Measurements from ENCODE around the gene SYNE3.
A peak's percentile ranks its signal among the peaks of the same experiment; 100 is the strongest.

The SYNE3 gene

GRCh38 chr14:95540236-95540855 is 23.9 kb upstream of the SYNE3 start:
- no peak for DNase-seq

- no peak for DNase-seq
Observed at GRCh38 chr14:95538801-95539509, 22.5 kb upstream of the SYNE3 start.

- no peak for DNase-seq
Observed at GRCh38 chr14:95537298-95538089, 21.0 kb upstream of the SYNE3 start.

- no peak for DNase-seq
Observed at GRCh38 chr14:95536671-95537070, 20.2 kb upstream of the SYNE3 start.

GRCh38 chr14:95536036-95536593 is 19.7 kb upstream of the SYNE3 start:
- no peak for DNase-seq

GRCh38 chr14:95535226-95536021 is 19.0 kb upstream of the SYNE3 start:
- DNase-seq: peak in 1 of 2 donors; percentile 33

- peak; percentile 97 for DNase-seq
Observed at GRCh38 chr14:95534299-95535225, 18.1 kb upstream of the SYNE3 start, which contains the start of gene GLRX5. TSS of gene GLRX5 (plus strand) at chr14:95535050. CDS start at chr14:95535090, 40 bp downstream.

- DNase-seq: peak in 1 of 2 donors; percentile 35
Observed at GRCh38 chr14:95533822-95534221, 17.4 kb upstream of the SYNE3 start.

- DNase-seq: peak; percentile 31 to 37
Observed at GRCh38 chr14:95533391-95533821, 17.0 kb upstream of the SYNE3 start.

- DNase-seq: no peak
Observed at GRCh38 chr14:95531969-95532368, 15.5 kb upstream of the SYNE3 start.

GRCh38 chr14:95531473-95531872 is 15.0 kb upstream of the SYNE3 start:
- no peak for DNase-seq

- DNase-seq: no peak
Observed at GRCh38 chr14:95530473-95531276, 14.2 kb upstream of the SYNE3 start.

GRCh38 chr14:95529216-95529615 is 12.8 kb upstream of the SYNE3 start:
- DNase-seq: no peak

GRCh38 chr14:95527387-95528002 is 11.0 kb upstream of the SYNE3 start:
- peak; percentile 54 to 66 for DNase-seq

- no peak for DNase-seq
Observed at GRCh38 chr14:95526483-95527386, 10.3 kb upstream of the SYNE3 start.

- no peak for DNase-seq
Observed at GRCh38 chr14:95525999-95526398, 9.5 kb upstream of the SYNE3 start.

GRCh38 chr14:95524706-95525512 is 8.5 kb upstream of the SYNE3 start:
- DNase-seq: no peak

Measured in stimulated activated CD4-positive, alpha-beta T cell treated with anti-CD3 and anti-CD28 coated beads, Interleukin-2, amount 100 ng/mL, for 24 hours (primary cell).